GM19351 (cell line): Measurements from ENCODE around the gene ANKRD9.

ENCODE experiments used
- ATAC-seq: cut with Tn5 transposase; IDR thresholded peaks from one replicate; pipeline ENCODE4 v1.9.1; 2021; ENCODE audit warnings: mild to moderate bottlenecking, moderate library complexity; ENCODE audit not compliant: unreplicated experiment

The ANKRD9 gene

GRCh38 chr14:102479777-102480176 lies 29.8 kb downstream of the ANKRD9 start:
- ATAC-seq, result no peak

- no peak for ATAC-seq
These were observed 30.5 kb downstream of the ANKRD9 start for GRCh38 chr14:102479107-102479506.

GRCh38 chr14:102474934-102475333 lies 34.6 kb downstream of the ANKRD9 start:
- ATAC-seq, result no peak

GRCh38 chr14:102473559-102473958 lies 36.0 kb downstream of the ANKRD9 start:
- ATAC-seq, result no peak

- no peak for ATAC-seq
These were observed 36.8 kb downstream of the ANKRD9 start for GRCh38 chr14:102472791-102473150.

- ATAC-seq, result no peak
These were observed 37.4 kb downstream of the ANKRD9 start for GRCh38 chr14:102471921-102472790.

GRCh38 chr14:102469261-102469660 lies 40.3 kb downstream of the ANKRD9 start:
- ATAC-seq, result no peak

- ATAC-seq, result no peak
These were observed 44.7 kb downstream of the ANKRD9 start for GRCh38 chr14:102464846-102465341.

GRCh38 chr14:102464006-102464405 lies 45.6 kb downstream of the ANKRD9 start:
- no peak for ATAC-seq

GRCh38 chr14:102462391-102462790 lies 47.2 kb downstream of the ANKRD9 start:
- ATAC-seq, result no peak

- no peak for ATAC-seq
These were observed 47.9 kb downstream of the ANKRD9 start for GRCh38 chr14:102461490-102462338.

GRCh38 chr14:102457509-102457908 lies 52.1 kb downstream of the ANKRD9 start:
- no peak for ATAC-seq

- ATAC-seq, result no peak
These were observed 54.9 kb downstream of the ANKRD9 start for GRCh38 chr14:102454711-102455110.

- ATAC-seq, result no peak
These were observed 57.3 kb downstream of the ANKRD9 start for GRCh38 chr14:102452302-102452701.
